Activated CD4-positive, alpha-beta T cell treated with anti-CD3 and anti-CD28 coated beads, Interleukin-2, Interleukin-4, amounts not matched to agents 100 ng/mL and 50 ng/mL, durations not matched to agents 16 hours and 8 hours (primary cell): ENCODE results near the gene SNRNP70.

Experiments used
- DNase-seq: peaks from one replicate; pipeline ENCODE4 v3.0.0-alpha.2; 2020; ENCODE audit warnings: low spot score

Gene SNRNP70

GRCh38 chr19:49064768-49065611 lies 20.3 kb upstream of the SNRNP70 start, which contains the start of gene NTF4:
TSS of gene NTF4 (minus strand) at chr19:49064818. CDS start at chr19:49061997, 2,821 bp downstream.
- no peak for DNase-seq

DNA sequence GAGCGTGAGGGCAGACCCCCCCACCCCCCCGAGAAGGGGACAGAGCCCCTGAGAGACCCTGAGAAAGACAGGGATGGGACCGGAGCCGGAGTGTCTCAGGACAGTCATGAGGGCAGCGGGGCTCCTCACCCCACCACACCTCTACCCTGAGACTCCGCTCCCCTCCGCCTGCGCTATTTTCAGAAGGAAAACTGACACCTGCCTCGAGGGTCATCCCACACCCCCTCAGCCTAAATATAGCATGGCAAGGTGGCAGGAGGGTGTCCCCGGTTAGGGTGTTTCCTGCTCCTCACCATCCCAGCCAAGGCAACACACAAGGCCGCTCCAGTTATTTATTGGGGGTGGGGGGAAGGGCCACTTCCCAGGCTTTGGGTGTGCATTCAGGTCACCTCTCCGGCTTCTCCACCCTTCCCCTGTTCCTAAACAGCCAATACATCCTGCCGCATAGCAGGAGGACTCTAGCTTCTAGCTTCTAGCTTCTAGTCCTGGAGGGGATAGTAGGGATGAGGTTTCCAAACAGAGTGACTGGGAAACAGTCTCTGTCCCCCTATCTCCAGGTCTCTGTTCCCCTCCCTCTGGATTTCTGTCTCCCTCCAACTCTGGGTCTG lies 19.2 kb upstream of the SNRNP70 start:
- DNase-seq: no peak

- no peak for DNase-seq
Measured at GRCh38 chr19:49067554-49067953, 17.7 kb upstream of the SNRNP70 start.

- no peak for DNase-seq
Measured at GRCh38 chr19:49069026-49069425, 16.2 kb upstream of the SNRNP70 start.

DNA sequence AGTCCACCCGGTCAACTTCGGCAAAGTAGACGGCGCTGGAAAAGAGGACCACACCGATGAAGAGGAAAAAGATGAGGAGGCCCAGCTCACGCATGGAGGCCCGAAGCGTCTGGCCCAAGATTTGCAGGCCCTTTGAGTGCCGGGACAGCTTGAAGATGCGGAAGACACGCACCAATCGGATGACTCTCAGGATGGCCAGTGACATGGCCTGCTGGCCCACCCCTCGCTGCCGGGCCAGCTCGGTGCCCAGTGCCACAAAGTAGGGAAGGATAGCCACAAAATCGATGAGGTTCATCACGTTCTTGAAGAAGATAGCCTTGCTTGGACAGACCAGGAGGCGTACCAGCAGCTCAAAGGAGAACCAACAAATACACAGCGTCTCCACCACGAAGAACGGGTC lies 14.8 kb upstream of the SNRNP70 start:
- no peak for DNase-seq

DNA sequence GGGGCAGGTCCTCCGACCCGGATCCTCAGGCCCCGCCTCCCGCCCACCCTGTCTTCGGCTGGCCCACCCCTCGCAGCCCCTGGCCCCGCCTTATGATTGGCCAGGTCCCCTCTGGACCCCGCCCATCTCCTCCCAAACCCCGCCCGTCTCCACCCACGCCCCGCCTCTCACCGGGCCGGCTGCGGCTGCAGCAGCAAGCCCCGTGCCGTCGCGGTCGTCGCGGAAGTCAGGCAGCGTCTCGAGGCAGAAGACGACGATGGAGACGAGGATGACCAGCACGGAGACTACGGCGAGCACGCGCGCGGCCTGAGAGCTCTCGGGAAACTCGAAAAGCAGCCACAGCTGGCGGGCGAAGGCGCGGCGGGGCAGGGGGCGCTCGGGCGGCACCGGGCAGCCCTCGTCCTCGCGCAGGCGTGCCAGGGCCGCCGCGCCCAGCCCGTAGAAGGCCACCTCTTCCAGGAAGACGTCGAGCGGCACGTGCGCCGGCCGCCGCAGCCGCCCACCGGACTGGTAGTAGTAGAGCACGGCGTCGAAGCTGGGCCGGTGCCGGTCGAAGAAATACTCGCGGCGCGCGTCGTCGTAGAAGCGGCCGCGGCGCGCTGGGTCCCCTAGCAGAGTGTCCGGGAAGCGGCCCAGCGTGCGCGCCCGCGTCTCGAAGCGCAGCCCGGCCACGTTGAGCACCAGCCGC lies 13.2 kb upstream of the SNRNP70 start:
- no peak for DNase-seq

- DNase-seq: no peak
Measured at GRCh38 chr19:49073514-49074378, 11.5 kb upstream of the SNRNP70 start.

GRCh38 chr19:49074869-49075268 lies 10.4 kb upstream of the SNRNP70 start:
- DNase-seq: peak; percentile 15

DNA sequence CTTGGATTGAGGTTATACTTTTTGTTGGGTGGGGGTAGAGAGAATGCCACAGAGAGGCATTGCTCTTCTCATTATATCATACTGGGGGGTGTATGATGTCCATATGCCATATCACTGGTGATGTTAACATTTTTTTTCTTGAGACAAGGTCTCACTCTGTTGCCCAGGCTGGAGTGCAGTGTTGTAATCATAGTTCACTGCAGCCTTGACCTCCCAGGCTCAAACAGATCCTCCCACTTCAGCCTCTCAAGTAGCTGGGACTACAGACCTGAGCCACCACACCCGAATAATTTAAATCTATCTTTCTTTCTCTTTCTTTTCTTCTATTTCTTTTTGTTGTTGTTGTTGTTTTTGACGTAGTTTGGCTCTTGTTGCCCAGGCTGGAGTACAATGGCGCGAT lies 4.9 kb upstream of the SNRNP70 start:
- DNase-seq: no peak

DNA sequence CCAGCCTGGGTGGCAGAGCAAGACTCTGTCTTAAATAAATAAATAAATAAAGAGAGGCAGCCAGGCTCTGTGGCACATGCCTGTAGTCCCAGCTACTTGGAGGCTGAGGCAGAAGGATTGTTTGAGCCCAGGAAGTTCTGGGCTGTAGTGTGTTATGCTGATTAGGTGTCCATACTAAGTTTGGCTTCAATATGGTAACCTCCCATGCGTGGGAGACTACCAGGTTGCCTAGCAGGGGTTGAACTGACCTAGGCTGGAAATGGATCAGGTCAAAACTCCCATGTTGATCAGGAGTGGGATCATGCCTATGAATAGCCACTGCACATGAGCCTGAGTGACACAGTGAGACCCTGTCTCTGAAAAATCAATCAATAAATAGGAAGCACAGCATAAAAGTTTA lies 4.0 kb upstream of the SNRNP70 start:
- no peak for DNase-seq

DNA sequence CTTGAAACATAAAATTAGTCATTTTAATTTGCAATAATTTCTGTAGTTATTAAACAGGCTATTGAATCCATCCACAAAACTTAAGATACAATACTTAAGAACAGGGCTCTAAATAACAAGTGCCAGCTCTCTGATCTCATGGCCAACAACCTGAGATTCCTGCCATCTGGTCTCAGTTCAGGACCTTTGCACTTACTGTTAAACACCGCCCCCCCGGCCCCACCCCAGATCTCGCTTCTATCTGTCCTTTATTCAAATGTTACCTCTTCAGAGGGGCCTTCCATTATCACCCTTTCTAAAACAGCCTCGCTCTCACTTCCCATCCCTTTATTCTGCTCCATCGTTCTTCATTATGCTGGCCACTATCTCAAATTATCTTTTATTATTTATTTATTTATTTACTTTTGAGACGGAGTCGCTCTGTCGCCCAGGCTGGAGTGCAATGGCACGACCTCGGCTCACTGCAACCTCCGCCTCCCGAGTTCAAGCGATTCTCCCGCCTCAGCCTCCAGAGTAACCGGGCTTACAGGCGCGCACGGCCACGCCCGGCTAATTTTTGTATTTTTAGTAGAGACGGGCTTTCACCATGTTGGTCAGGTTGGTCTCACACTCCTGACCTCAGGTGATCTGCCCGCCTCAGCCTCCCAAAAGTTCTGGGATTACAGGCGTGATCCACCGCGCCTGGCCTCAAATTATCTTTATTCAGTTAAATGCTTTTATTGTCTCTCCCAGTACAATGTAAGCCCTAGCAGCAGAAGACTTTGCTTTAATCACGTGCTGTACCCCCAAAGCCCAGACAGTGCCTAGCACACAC lies 838 bp upstream of the SNRNP70 start:
- no peak for DNase-seq

- DNase-seq: no peak
Measured at GRCh38 chr19:49085868-49086232, 599 bp downstream of the SNRNP70 start.

GRCh38 chr19:49086296-49086695 lies 1.0 kb downstream of the SNRNP70 start:
- DNase-seq: no peak

DNA sequence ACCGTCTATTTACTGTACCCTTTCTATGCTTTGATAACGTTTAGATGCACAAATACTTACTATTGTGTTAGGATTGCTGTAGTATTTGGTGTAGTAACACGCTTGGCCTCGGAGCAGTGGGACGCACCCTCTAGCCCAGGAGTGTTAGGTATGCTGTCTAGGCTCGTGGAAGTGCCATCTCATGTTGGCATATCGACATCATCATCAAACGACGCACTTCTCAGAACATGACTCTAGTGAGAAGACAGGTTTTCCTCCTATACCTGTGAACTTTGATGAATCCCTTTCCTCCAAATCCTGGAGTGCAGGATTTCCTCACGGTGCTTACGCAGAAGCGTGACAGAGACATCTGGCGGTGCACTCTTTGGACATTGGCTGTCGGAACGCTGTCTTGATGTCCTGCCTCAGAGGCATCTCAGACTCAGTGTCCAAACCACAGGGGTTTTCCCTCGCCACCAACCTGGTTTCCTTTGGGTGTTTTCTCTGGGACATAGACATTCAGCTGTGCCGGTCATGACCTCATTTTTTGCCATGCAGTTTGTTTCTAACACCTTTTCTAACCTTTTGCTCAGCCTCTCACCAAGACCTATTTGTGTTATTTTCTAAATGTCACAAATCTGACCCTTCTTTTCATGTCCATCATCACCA lies 6.3 kb downstream of the SNRNP70 start:
- DNase-seq: no peak

GRCh38 chr19:49092686-49093085 lies 7.4 kb downstream of the SNRNP70 start:
- DNase-seq: no peak

DNA sequence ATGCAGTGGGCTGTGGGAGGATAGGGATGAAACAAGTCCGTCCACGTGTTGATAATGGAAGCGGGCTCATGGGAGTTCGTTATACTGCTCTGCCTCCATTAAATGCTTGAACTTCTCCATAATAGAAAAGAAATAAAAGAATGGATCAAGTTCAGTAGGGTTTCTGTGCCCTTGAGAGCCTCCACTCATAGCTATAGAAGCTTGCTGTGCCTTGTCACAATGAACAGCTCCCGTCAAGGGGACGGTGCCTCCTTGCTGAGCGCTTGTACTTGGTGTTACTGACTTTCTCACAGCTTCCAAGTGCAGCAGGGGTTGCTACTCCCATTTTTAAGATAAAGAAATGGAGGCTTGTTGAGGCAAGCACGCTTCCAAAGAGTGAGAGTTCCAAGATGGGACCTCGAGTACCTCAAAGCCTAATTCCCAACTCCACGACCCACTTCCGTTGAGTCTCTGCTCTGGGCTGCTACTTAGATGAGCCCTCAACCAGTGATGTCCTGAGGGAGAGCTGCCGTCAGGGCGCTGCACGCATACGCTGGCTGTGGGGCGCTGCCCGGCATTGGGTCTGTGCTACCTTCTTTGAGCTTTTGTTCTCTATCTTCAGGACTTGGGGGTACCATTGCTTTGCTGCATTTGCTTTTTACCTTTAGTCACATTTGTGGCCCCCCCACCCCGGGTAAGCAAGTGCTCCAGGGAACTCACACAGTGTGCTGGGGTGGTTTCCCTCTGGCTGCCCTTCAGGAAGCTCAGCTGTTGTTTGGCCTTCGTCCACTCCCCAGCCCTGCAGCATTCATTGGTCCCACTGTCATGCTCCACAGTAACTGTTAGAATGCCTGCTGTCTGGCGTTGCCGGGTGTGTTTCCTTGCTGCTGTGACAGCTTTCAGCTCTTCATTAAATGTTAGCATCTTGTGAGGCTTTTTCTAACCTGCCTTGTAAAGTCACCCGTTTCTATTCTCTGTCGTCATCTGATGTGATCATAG lies 9.5 kb downstream of the SNRNP70 start:
- DNase-seq: no peak

- peak; percentile 80 for DNase-seq
Measured at GRCh38 chr19:49097453-49098288, 12.4 kb downstream of the SNRNP70 start.

- no peak for DNase-seq
Measured at GRCh38 chr19:49098795-49099194, 13.5 kb downstream of the SNRNP70 start.

GRCh38 chr19:49101160-49101559 lies 15.9 kb downstream of the SNRNP70 start:
- DNase-seq: no peak
